Activated naive CD8-positive, alpha-beta T cell treated with anti-CD3 and anti-CD28 coated beads, Interleukin-2, amount 50 U/mL, for 24 hours (primary cell): ENCODE data around the gene GLIPR1L1.
"Not testable (repeated sequence)": the region's sequence is repeated elsewhere in the genome, so short reads cannot be mapped to it uniquely, and the experiment has no call there.

Source experiments
- ATAC-seq: fragments of 150-1000 bp; cut with Tn5 transposase; one replicate; pipeline ENCODE4 v1.10.0; 2021
- DNase-seq: peaks from one replicate; pipeline ENCODE4 v3.0.0; 2021
- H3K27ac Mint-ChIP-seq: one replicate; pipeline ENCODE4 v1.8.0; 2021; ENCODE audit warnings: mild to moderate bottlenecking, mixed read lengths
- H3K27me3 Mint-ChIP-seq: one replicate; pipeline ENCODE4 v1.8.0; 2021; ENCODE audit warnings: mixed read lengths
- H3K36me3 Mint-ChIP-seq: one replicate; pipeline ENCODE4 v1.8.0; 2021; ENCODE audit warnings: low read depth, mixed read lengths
- H3K4me1 Mint-ChIP-seq: one replicate; pipeline ENCODE4 v1.8.0; 2021; ENCODE audit warnings: mixed read lengths
- H3K4me3 Mint-ChIP-seq: one replicate; pipeline ENCODE4 v1.8.0; 2021; ENCODE audit warnings: mild to moderate bottlenecking, moderate library complexity, mixed read lengths
- H3K9me3 Mint-ChIP-seq: one replicate; pipeline ENCODE4 v1.8.0; 2021; ENCODE audit warnings: mixed read lengths

Gene GLIPR1L1

GRCh38 chr12:75327642-75328041 is 6.8 kb upstream of the GLIPR1L1 start:
- H3K27ac Mint-ChIP-seq, result no peak overlapping the region
- no peak overlapping the region for H3K4me3 Mint-ChIP-seq
- H3K4me1 Mint-ChIP-seq, result peaks cover 8% of the 10 kb centered on the region
- DNase-seq (no peak), ATAC-seq (no peak)
- H3K36me3 Mint-ChIP-seq, result no peaks in the 10 kb centered on the region
- peaks cover 31% of the 10 kb centered on the region for H3K27me3 Mint-ChIP-seq
- no peaks in the 10 kb centered on the region for H3K9me3 Mint-ChIP-seq

DNA sequence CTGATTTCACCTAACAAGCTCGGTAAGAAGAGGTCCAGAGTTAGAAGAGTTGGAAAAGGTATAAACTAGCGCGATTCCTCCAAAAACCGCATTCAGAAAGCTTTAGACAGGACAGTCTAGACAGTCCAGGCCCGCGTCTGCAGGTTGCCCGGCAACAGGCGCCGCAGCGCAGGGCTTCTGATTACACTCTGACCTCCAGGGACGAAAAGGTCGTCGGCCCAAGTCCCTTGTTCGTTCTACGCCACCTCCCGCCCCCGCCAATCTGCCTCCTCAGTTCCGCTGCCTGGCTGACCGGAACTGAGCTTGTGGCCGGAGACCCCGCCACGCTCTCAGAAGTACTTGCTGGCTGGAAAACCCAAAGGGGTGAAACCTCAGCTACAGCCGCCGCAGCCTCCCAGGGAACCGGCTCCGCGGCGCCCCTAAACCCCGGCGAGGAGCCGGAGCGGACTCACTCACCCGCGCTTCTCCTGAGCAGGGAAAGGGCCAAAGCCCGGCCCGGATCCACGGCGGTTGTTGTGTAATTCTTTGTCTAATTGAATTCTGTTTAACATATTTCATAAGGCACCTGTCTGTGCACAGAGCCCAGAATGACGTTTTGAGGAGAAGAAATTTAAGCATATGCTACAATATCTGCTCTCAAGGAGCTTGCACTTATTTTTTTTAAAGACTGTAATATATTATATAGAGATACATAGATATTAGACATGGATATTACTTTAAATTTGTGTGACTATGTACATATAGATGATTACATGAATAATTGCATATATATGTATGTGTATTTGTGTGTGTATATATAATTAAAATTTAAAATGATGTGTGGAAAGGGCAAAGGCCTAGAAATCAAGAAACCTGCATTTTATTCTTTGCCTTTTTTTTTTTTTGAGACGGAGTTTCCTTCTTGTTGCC is 4.3 kb upstream of the GLIPR1L1 start, which contains the start of gene CAPS2:
Gene CAPS2, minus strand, starts transcription at position 407 of the 909 bp plus-strand sequence. CDS start 3,826 bp downstream, outside the sequence.
- DNase-seq (peak; percentile 71), ATAC-seq (peak; percentile 67)
- Mint-ChIP-seq H3K27ac (no peak within 1 kb of the TSS), H3K9me3 (no peaks in the 10 kb centered on the region), H3K4me1 (peaks cover 16% of the 10 kb centered on the region), H3K27me3 (peaks cover 43% of the 10 kb centered on the region), H3K36me3 (no peaks in the 10 kb centered on the region), H3K4me3 (peak within 1 kb of the TSS; percentile 78)

DNA sequence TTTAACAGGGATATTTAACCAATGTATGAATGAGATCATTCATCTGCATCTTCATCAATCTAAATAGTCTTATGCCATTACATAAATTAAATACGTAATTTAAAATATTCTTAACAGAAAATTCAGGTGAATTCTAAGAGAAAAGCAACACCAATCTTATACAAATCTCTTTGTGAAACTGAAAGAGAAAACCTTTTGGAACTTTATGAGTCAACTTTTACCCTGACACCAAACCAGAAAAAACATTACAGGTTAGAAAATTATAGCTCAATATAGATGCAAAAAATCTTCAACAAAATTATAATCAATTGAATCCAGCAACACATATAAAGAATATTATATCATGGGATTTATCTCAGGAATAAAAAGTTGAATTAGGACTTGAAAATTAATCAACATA is 3.4 kb downstream of the GLIPR1L1 start:
- ATAC-seq (no peak), DNase-seq (no peak)
- no peaks in the 10 kb centered on the region for H3K36me3 Mint-ChIP-seq
- no peak overlapping the region for H3K27ac Mint-ChIP-seq
- peaks cover 13% of the 10 kb centered on the region for H3K4me1 Mint-ChIP-seq
- no peaks in the 10 kb centered on the region for H3K9me3 Mint-ChIP-seq
- peaks cover 17% of the 10 kb centered on the region for H3K27me3 Mint-ChIP-seq
- H3K4me3 Mint-ChIP-seq, result no peak overlapping the region

- peaks cover 18% of the 10 kb centered on the region for H3K4me1 Mint-ChIP-seq
- no peak overlapping the region for H3K4me3 Mint-ChIP-seq
Measured at GRCh38 chr12:75341873-75342272, 7.4 kb downstream of the GLIPR1L1 start.

DNA sequence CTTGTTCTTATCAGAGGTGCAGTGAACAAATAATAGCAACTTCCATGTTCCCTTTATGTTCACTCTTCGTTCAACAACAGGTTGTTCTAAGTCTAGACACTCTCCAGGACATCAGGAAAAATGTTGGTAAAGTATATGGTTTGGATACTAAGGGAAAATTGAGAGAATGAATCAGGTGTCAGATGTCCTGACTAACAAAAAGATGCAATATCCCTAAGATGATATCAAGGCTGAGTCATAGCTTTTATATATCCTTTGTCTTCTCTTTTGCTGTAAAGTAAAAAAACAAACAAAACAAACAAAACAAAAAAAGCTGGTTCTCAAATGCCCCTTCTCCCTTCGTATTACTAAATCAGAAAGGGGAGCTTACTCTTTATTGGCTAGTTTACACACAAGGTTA is 11.1 kb downstream of the GLIPR1L1 start:
- DNase-seq (no peak), ATAC-seq (no peak)
- Mint-ChIP-seq H3K9me3 (no peaks in the 10 kb centered on the region), H3K4me3 (no peak overlapping the region), H3K4me1 (peaks cover 14% of the 10 kb centered on the region), H3K36me3 (no peaks in the 10 kb centered on the region), H3K27me3 (no peaks in the 10 kb centered on the region), H3K27ac (no peak overlapping the region)

More at GRCh38 chr12:75341873-75342272, 7.4 kb downstream of the GLIPR1L1 start:
- DNase-seq (no peak), ATAC-seq (no peak)
- no peaks in the 10 kb centered on the region for H3K27me3 Mint-ChIP-seq
- H3K27ac Mint-ChIP-seq, result no peak overlapping the region
- H3K9me3 Mint-ChIP-seq, result no peaks in the 10 kb centered on the region
- no peaks in the 10 kb centered on the region for H3K36me3 Mint-ChIP-seq

DNA sequence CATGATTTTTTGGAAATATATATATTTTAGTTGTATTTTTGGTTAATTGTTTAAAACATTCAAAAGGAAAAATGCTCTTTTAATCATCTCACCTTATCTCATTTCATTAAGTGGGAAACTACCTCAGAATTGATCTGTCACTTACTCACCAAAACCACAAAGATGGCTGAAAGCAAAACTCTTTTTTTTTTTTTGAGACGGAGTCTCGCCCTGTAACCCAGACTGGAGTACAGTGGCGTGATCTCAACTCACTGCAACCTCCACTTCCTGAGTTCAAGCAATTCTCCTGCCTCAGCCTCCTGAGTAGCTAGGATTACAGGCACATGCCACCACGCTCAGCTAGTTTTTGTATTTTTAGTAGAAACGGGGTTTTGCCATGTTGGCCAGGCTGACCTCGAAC is 11.7 kb downstream of the GLIPR1L1 start:
- H3K9me3 Mint-ChIP-seq, DNase-seq, H3K36me3 Mint-ChIP-seq, H3K27me3 Mint-ChIP-seq, H3K4me3 Mint-ChIP-seq, H3K27ac Mint-ChIP-seq: not testable (repeated sequence)
- H3K4me1 Mint-ChIP-seq, result peaks cover 14% of the 10 kb centered on the region
- peak; percentile 88 for ATAC-seq

- no peaks in the 10 kb centered on the region for H3K27me3 Mint-ChIP-seq
- no peak overlapping the region for H3K27ac Mint-ChIP-seq
- DNase-seq (no peak), ATAC-seq (no peak)
- peaks cover 20% of the 10 kb centered on the region for H3K9me3 Mint-ChIP-seq
- H3K4me3 Mint-ChIP-seq, result no peak overlapping the region
- peaks cover 14% of the 10 kb centered on the region for H3K4me1 Mint-ChIP-seq
- no peaks in the 10 kb centered on the region for H3K36me3 Mint-ChIP-seq
Measured at GRCh38 chr12:75349946-75350345, 15.5 kb downstream of the GLIPR1L1 start.

- H3K36me3 Mint-ChIP-seq, result no peaks in the 10 kb centered on the region
- no peak overlapping the region for H3K27ac Mint-ChIP-seq
- ATAC-seq (no peak), DNase-seq (no peak)
- H3K4me3 Mint-ChIP-seq, result no peak overlapping the region
- peaks cover 14% of the 10 kb centered on the region for H3K4me1 Mint-ChIP-seq
- peaks cover 23% of the 10 kb centered on the region for H3K9me3 Mint-ChIP-seq
- no peaks in the 10 kb centered on the region for H3K27me3 Mint-ChIP-seq
Measured at GRCh38 chr12:75350413-75350812, 15.9 kb downstream of the GLIPR1L1 start.

- Mint-ChIP-seq H3K36me3 (no peaks in the 10 kb centered on the region), H3K9me3 (peaks cover 23% of the 10 kb centered on the region), H3K4me1 (no peaks in the 10 kb centered on the region), H3K27me3 (no peaks in the 10 kb centered on the region), H3K4me3 (no peak overlapping the region), H3K27ac (no peak overlapping the region)
- ATAC-seq (no peak), DNase-seq (no peak)
Measured at GRCh38 chr12:75354011-75354410, 19.5 kb downstream of the GLIPR1L1 start.

GRCh38 chr12:75360920-75361319 is 26.4 kb downstream of the GLIPR1L1 start:
- Mint-ChIP-seq H3K36me3 (peaks cover 2% of the 10 kb centered on the region), H3K27ac (no peak overlapping the region), H3K27me3 (no peaks in the 10 kb centered on the region), H3K4me1 (peaks cover 12% of the 10 kb centered on the region), H3K4me3 (no peak overlapping the region), H3K9me3 (peaks cover 3% of the 10 kb centered on the region)
- no peak for DNase-seq
- ATAC-seq, result no peak

DNA sequence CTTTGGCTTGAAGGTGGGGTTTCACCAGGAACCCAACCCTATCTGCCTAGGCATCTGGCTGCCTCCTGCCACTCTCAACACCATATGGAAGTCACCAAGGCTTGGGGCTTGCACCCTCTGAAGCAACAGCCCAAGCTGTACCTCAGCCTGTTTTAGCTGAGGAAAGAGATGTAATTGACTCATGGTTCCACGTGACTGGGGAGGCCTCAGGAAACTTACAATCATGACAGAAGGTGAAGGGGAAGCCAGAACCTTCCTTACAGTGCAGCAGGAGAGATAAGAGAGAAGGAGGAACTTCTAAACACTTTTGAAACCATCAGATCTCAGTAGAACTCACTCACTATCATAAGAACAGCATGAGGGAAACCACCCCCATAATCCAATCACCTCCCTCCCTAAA is 26.9 kb downstream of the GLIPR1L1 start:
- DNase-seq (no peak), ATAC-seq (no peak)
- H3K27ac Mint-ChIP-seq, result no peak overlapping the region
- peaks cover 17% of the 10 kb centered on the region for H3K4me1 Mint-ChIP-seq
- H3K9me3 Mint-ChIP-seq, result peaks cover 3% of the 10 kb centered on the region
- H3K27me3 Mint-ChIP-seq, result no peaks in the 10 kb centered on the region
- peaks cover 2% of the 10 kb centered on the region for H3K36me3 Mint-ChIP-seq
- no peak overlapping the region for H3K4me3 Mint-ChIP-seq

DNA sequence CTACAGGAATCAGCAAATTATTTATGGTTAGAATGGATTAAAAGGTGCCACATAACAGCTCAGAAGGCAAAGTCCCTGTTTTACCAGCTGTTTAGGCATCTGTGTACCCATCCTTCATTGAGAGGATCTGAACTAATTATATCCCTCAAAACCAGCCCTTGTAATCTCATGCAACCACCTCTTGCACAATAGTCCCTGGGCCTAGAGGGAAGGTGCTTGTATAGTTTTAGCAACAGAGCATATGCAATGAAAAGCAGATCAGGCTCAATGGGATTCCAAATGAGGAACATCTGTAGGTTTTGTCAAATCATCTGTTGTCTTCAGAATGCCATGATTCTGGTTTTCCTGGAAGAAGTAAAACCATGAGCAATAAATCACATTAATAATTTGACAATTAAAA is 30.4 kb downstream of the GLIPR1L1 start:
- H3K4me1 Mint-ChIP-seq, result peaks cover 22% of the 10 kb centered on the region
- H3K27ac Mint-ChIP-seq, result no peak overlapping the region
- H3K36me3 Mint-ChIP-seq, result peaks cover 2% of the 10 kb centered on the region
- ATAC-seq, result no peak
- H3K4me3 Mint-ChIP-seq, result no peak overlapping the region
- no peak for DNase-seq
- peaks cover 3% of the 10 kb centered on the region for H3K9me3 Mint-ChIP-seq
- no peaks in the 10 kb centered on the region for H3K27me3 Mint-ChIP-seq

DNA sequence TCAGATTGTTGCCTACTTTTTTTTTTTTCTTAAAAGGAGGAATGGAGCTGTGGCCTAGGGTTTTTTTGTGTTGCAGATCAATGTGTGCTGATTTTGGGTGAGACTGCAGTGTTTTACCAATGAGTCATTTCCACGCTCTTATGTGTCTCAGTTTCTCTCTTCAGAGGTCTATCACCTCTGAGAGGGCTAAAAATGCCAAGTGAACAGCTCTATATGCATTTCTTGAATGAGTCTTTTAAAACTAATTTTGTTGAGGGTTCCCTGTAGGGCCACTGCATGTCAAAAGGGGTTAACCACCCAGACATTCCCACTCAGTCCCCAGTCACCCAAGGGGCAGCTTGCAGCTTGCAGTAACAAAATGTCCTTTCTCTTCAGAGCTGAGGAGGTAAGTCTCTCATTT is 32.2 kb downstream of the GLIPR1L1 start:
- peaks cover 11% of the 10 kb centered on the region for H3K4me1 Mint-ChIP-seq
- no peaks in the 10 kb centered on the region for H3K36me3 Mint-ChIP-seq
- no peak overlapping the region for H3K27ac Mint-ChIP-seq
- peaks cover 2% of the 10 kb centered on the region for H3K9me3 Mint-ChIP-seq
- ATAC-seq (peak; percentile 52), DNase-seq (no peak)
- no peak overlapping the region for H3K4me3 Mint-ChIP-seq
- H3K27me3 Mint-ChIP-seq, result no peaks in the 10 kb centered on the region

DNA sequence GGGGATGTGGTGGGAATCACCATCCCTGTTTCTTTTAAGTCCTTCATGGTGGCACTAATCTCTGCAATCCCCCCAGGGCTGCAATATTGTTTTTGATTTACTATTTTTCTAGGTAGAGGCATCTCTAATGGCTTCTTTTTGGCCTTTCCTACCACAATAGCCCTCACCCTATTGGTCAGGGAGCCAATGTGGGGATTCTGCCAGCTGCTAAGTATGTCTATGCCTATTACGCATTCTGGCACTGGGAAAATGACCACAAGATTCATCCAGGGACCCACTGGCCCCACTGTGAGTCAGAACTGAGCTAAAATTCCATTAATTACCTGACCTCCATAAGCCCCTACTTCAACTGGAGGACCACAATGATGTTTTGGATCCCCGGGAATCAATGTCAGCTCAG is 40.5 kb downstream of the GLIPR1L1 start:
- Mint-ChIP-seq H3K27ac (no peak overlapping the region), H3K27me3 (no peaks in the 10 kb centered on the region), H3K4me3 (no peak overlapping the region), H3K36me3 (peaks cover 3% of the 10 kb centered on the region), H3K4me1 (no peaks in the 10 kb centered on the region), H3K9me3 (no peaks in the 10 kb centered on the region)
- DNase-seq (no peak), ATAC-seq (no peak)

- Mint-ChIP-seq H3K4me1 (no peaks in the 10 kb centered on the region), H3K4me3 (no peak overlapping the region)
- DNase-seq, result no peak
Measured at GRCh38 chr12:75378354-75378753, 43.9 kb downstream of the GLIPR1L1 start.

More at GRCh38 chr12:75378354-75378753, 43.9 kb downstream of the GLIPR1L1 start:
- Mint-ChIP-seq H3K27ac (no peak overlapping the region), H3K36me3 (peaks cover 3% of the 10 kb centered on the region), H3K27me3 (no peaks in the 10 kb centered on the region), H3K9me3 (no peaks in the 10 kb centered on the region)
- no peak for ATAC-seq
